HG02885 (cell line): ENCODE measurements around the gene ZNF768.
"Not testable (repeated sequence)": the region's sequence is repeated elsewhere in the genome, so short reads cannot be mapped to it uniquely, and the experiment has no call there.

ENCODE experiments used
- ATAC-seq: cut with Tn5 transposase; IDR thresholded peaks from one replicate; pipeline ENCODE4 v1.9.1; 2021; ENCODE audit warnings: mild to moderate bottlenecking; ENCODE audit not compliant: unreplicated experiment, poor library complexity

Gene ZNF768

GRCh38 chr16:30556125-30556473 lies 29.7 kb upstream of the ZNF768 start:
- ATAC-seq = no peak

- no peak for ATAC-seq
These were observed 29.2 kb upstream of the ZNF768 start for GRCh38 chr16:30555315-30556124.

- no peak for ATAC-seq
These were observed 28.4 kb upstream of the ZNF768 start for GRCh38 chr16:30554557-30555314.

GRCh38 chr16:30553393-30553899 lies 27.1 kb upstream of the ZNF768 start:
- no peak for ATAC-seq

- ATAC-seq = no peak
These were observed 26.6 kb upstream of the ZNF768 start for GRCh38 chr16:30552956-30553355.

GRCh38 chr16:30551781-30552180 lies 25.4 kb upstream of the ZNF768 start:
- no peak for ATAC-seq

GRCh38 chr16:30548416-30549253 lies 22.3 kb upstream of the ZNF768 start:
- no peak for ATAC-seq

GRCh38 chr16:30546115-30546514 lies 19.7 kb upstream of the ZNF768 start:
- ATAC-seq = no peak

- no peak for ATAC-seq
These were observed 16.7 kb upstream of the ZNF768 start for GRCh38 chr16:30543067-30543466.

GRCh38 chr16:30541502-30542329 lies 15.3 kb upstream of the ZNF768 start:
- ATAC-seq = no peak

- not testable (repeated sequence) for ATAC-seq
These were observed 14.6 kb upstream of the ZNF768 start for GRCh38 chr16:30540916-30541464.

GRCh38 chr16:30539986-30540526 lies 13.7 kb upstream of the ZNF768 start:
- not testable (repeated sequence) for ATAC-seq

GRCh38 chr16:30539000-30539964 lies 12.9 kb upstream of the ZNF768 start:
- ATAC-seq = no peak

- ATAC-seq = not testable (repeated sequence)
These were observed 10.1 kb upstream of the ZNF768 start for GRCh38 chr16:30536391-30537024.

- peak; percentile 42 for ATAC-seq
These were observed 9.4 kb upstream of the ZNF768 start for GRCh38 chr16:30535777-30536190.

GRCh38 chr16:30535106-30535776 lies 8.9 kb upstream of the ZNF768 start:
- peak; percentile 10 for ATAC-seq
